ENCODE results near the gene TMCO6.
A peak's percentile ranks its signal among the peaks of the same experiment; 100 is the strongest.
"Not testable (repeated sequence)": the region's sequence is repeated elsewhere in the genome, so short reads cannot be mapped to it uniquely, and the experiment has no call there.

Gene TMCO6

DNA sequence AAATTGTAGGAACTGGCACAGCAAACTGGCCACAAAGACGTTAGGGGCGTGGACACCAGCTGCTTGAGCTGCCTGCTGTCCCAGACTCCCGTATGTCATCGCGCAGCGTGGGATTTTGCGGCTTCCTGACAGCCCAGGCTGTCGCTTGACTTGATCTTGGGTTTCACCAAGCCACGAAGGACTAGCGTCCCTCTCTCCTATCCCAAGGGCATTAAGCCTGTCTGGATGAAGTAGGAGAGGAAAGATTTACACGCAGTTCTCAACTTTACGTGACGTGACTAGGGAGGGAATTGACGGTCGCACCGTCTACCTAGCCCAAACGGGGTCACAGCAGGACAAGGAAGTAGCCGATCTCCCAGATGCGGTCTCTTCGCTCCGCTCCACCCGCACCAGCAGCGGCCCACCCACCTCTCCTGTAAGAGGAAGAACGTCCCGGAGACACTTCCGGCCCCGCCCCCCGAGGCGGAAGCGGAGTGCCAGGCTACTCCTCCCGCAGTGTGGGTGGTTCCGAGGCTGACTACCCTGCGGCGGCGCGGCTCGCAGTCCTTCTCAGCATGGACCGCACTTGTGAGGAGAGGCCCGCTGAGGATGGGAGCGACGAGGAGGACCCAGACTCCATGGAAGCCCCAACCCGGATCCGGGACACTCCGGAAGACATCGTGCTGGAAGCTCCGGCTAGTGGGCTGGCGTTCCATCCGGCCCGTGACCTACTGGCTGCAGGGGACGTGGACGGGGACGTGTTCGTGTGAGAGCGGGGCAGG is 25.3 kb downstream of the TMCO6 start, which contains the start of gene WDR55:
Gene WDR55 (plus strand): TSS at position 546 of the 761 bp plus-strand sequence. CDS start 9 bp downstream, at position 555.
- DNase-seq (ENCODE audit: low read depth, low spot score), result peak; percentile 83
- H3K4me3 ChIP-seq (ENCODE audit: low read length), result peak within 1 kb of the TSS; percentile 77

DNA sequence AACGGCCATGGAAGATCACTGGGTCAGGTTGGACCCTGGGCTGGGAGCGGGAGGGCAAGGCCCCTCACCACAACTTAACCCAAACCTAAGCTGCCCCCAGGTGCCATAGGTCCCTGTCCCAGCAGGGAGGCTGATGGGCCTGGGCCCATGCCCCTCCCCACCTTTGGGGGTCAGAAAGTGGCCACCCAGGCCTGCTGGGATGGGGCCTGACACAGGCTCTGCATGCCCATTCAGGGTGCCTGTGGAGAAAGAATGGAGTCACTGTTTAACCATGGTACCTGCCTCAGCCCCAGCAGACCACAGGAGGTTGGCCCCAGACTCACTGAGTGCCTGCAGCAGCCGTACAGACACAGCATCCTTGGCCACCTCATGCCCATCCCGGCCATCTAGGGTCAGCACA is 31.8 kb downstream of the TMCO6 start:
- H3K4me3 ChIP-seq (ENCODE audit: low read length); DNase-seq (ENCODE audit: low read depth, low spot score): not testable (repeated sequence)

DNA sequence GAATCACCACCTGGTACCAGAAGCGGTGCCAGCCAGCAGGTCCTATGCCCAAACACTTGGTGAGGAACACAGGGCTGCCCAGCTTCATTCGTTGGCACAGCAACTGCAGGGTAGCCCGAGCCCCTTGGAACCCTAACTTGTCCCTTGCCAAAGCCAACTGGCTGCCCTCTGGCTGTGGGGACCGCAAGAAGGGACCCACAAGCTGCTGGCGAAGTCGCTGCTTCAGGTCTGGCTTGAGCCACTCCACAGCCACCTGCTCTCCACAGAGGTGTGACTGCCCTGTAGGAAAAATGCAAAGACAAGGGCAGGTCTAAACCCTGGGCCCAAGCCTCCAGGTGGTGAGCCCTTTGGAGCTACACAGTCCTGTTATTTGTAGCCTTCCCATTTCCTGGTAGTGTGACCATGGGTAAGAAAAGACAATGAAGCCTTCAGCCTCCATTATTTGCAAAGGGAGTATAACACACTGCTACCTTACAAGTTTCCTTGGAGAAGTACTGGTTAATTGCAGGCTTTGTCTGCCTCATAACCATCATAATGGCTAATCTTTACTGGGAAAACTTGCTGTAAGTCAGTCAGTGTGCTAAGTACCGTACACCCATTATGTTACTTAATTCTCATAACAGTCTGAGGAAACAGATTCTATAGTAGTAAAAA is 32.3 kb downstream of the TMCO6 start:
- no peak overlapping the region for H3K4me3 ChIP-seq (ENCODE audit: low read length)
- DNase-seq (ENCODE audit: low read depth, low spot score), result no peak

DNA sequence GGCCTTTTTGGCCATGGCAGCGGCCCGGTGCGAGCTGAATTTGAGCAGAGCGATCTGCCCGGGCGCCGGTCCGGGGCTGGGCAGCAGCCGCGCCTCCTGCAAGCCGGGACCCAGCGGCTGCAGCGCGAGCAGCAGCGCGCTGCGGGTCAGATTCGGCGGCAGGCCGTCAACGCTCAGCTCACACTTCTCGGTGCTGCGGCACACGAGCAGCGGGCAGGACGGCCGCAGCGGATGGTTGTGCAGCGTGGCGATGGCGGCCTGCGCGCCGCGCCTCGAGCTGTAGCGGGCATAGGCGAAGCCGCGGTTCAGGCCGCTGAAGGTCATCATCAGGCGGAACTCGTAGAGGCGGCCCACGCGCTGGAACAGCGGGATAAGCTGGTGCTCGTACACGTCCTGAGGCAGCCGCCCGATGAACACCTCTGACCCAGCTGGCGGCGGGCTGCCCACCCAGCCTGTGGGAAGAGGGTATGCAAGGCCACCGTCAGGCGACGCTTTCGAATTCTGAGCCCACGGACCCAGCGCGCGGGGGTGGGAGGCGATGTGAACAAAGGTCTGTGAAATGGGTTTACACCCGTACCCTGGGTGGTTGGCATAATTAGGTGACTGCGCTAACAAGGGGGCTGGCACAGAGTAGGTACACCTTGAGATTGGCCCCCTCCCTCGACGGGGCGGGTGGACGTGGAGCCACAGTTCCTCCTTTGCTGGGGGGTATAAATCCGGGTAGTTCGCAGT is 33.4 kb downstream of the TMCO6 start:
- H3K4me3 ChIP-seq (ENCODE audit: low read length), result no peak overlapping the region
- DNase-seq (ENCODE audit: low read depth, low spot score), result no peak

DNA sequence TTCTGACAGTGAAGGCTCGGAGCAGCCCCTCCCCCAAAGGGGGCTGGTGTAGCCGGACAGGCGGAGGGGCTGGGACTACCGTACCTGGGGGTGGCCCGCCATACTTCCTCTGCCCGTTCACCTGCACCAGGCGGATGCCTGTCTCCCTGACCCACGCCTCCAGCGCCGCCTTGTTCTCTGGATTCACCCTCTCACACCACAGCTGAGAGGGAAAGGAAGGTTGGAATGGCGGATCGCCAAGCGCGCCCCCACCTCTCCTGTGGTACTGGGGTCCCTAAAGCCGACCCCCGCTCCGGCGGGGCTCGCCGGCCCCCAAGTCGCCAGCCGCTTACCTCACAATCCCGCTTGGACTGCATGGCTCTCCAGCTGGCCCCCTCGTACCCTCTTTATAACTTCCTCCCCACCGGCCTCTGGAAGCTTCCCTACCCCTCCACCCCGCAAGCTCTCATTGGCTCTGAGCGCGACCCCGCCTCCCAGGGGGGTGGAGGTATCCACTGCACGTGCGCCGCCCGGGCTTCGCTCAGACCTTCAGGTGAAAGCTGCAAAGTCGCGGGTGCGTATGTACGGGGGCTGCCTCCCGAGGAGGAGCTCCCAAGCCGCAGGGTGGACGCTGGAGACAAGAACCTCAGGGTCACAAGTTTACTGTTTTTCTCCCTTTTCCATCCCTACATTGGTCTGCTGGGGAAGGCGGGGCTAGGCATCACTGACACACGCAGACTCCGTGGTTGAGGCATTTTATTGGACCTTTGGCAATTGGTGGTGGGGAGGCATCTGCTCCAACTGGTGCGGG is 34.1 kb downstream of the TMCO6 start, which contains the start of gene DND1:
Gene DND1 (minus strand): TSS at position 390 of the 790 bp plus-strand sequence. CDS start 34 bp downstream, at position 356.
- no peak within 1 kb of the TSS for H3K4me3 ChIP-seq (ENCODE audit: low read length)
- DNase-seq (ENCODE audit: low read depth, low spot score), result no peak

DNA sequence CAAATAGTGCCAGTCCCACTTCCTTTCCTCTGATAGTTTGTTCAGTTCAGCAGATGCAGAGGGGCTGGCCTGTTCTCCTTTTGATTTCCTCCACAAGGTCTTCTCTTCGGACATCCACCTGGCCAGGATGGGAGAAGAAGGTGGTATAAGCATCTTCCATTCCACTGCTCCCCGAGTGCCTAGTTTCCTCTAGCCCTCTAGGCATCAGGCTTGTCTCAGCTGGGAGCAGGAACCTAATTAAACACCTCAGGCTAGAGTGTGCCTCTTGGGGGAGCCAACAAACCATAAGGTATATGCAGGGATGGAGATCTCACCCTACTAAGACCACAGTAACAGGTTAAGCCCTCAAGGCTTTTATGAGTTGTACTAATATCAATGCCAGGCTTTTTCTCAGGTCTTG is 35.0 kb downstream of the TMCO6 start:
- no peak overlapping the region for H3K4me3 ChIP-seq (ENCODE audit: low read length)
- no peak for DNase-seq (ENCODE audit: low read depth, low spot score)

DNA sequence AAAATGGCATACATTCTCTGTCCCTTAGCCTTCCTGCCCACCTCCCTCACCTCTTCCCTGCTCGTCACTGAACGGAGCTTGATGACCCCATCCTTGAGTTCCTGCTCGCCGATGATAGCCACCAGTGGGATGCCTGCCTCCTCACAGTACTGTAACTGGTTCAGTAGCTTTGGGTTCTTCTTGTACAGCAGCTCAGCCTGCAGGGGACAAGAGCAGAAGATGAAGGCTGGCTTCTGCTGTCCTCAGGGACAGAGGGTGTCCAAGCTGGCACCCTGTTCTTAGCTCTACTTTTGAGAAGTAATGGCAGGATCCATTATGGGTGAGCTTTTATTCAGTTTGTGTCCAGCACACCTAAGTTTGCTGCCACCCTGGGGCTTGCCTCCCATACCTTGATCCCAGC is 35.4 kb downstream of the TMCO6 start:
- no peak for DNase-seq (ENCODE audit: low read depth, low spot score)
- H3K4me3 ChIP-seq (ENCODE audit: low read length), result no peak overlapping the region

DNA sequence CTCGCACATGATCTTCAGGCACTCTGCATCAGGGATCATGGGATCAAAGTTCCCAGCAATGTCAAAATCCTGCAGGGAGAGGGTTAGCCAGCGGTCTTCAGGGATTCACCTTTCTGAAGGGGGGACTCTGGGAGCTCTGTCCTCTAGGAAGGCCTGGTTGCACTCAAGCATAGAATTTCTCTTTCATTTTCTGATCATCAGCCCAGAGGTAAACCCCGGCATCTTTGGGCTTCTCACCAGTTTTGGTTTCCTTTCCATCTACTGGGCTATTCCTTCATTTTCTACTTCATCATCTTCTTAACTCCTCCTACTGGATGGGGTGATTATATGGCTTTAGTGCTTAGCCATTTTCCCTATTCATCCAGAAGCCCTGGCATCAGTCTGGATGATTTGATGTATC is 38.7 kb downstream of the TMCO6 start:
- no peak for DNase-seq (ENCODE audit: low read depth, low spot score)

DNA sequence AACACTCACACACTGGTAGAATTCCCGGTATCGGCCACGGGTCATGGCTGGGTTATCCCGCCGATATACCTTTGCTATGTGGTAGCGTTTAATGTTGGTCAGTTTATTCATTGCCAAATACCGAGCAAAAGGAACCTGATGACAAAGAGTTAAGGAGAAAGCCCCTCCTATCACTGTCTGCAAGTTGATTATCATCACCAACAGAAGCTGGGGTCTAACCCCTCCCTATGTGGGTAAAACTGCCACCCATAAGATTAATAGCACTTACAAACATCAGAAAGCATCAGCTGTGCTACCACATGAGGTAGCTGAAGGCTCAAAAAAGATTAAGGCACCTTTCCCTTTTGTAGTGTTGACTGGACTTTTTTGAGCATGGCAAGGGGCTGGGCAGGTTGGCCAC is 39.7 kb downstream of the TMCO6 start:
- no peak overlapping the region for H3K4me3 ChIP-seq (ENCODE audit: low read length)
- DNase-seq (ENCODE audit: low read depth, low spot score), result no peak

More for the DNA sequence above, 38.7 kb downstream of the TMCO6 start:
- no peak overlapping the region for H3K4me3 ChIP-seq (ENCODE audit: low read length)

DNA sequence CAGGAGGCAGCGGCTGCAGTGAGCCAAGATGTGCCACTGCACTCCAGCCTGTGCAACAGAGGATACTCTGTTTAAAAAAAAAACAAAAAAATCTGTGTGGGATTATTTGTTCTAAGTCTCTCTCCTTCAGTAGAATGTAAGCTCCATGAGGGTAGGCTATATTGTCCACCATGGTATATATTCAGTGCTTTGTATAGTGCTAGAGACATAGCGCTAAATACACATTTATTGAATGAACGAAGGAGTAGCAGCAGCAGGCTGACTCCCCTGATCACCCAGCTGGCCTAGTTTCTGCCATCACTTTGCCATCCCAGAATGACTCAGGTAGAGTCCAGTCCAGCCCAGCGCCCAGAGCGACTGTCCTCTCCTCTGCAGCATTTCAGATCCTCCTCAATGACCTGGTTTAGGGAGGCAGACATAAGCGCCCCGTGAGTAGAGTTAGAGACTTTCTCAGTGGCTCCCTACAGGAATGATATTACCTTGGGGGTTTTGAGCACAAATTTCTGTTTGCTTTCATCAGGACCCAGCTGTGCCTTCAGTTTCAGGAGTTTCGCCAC is 51.2 kb downstream of the TMCO6 start:
- peak overlapping the region; percentile 94 for H3K4me3 ChIP-seq (ENCODE audit: low read length)
- no peak for DNase-seq (ENCODE audit: low read depth, low spot score)

DNA sequence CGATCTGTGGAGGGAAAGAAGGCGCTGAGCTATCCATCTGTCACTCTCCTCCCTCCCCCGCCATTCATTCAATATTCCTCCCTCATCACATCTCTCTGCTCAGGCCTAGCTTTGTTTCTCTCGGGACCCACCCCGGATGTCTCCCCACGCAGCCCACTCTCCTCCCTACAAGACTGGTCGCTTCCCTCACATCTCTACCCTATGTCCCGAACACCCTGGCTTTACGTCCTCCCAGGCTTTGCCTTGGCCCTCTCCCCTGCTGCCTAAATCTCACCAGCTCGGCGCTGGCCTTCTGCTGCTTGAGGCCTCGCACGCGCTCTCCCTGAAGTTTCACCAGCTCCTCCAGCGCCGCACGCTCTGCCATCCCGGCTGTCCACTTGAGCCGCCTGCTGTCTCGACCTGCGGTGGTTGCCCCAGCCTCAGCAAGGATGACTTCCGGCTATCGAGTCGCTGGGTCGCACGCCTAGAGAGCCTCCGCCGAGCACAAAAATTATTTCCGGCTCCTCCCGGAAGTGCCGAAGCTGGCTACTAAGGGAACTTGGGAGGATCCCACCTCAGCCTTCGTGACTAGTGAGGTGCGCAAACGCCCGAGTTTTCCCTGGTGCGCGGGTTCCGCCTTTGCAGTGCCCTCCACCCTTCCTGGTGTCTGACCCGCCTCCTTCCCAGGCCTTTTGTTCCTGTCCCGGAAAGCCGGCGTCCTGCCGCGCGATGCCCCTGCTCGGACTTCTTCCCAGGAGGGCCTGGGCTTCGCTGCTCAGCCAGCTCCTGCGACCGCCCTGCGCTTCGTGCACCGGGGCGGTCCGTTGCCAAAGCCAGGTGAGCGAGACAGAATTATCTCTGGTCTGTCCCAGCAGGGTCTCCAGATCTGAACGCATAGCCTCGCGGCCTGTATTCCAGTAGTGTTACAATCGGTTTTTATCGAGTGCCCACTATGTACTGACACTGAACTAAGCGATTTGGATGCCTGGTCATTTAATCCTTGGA is 52.0 kb downstream of the TMCO6 start, which contains the start of the genes HARS1 and HARS2:
Gene HARS1 (minus strand): TSS at position 430 of the 984 bp plus-strand sequence. CDS start 66 bp downstream, at position 364.
Gene HARS2 (plus strand): TSS at position 515 of the 984 bp plus-strand sequence. CDS start 194 bp downstream, at position 709.
- H3K4me3 ChIP-seq (ENCODE audit: low read length), result peak within 1 kb of the TSS; percentile 94
- peak; percentile 86 for DNase-seq (ENCODE audit: low read depth, low spot score)

DNA sequence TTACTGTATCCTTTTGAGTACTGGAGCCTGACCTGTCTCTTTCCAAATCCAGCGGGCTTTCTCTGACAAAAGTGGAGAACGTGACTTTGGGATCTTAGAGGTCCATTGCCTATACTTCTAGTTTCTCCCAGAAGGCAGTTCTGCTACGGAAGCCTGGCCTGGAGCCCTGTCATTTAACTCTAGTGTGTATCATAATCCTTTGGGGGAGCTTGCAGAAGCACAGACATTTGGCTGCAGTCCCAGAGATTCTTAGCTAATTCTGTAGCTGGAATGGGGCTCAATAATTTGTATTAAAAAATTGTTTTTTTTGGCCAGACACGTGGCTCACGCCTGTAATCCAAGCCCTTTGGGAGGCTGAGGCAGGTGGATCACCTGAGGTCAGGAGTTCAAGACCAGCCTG is 55.0 kb downstream of the TMCO6 start:
- H3K4me3 ChIP-seq (ENCODE audit: low read length), result no peak overlapping the region
- no peak for DNase-seq (ENCODE audit: low read depth, low spot score)

All from Jurkat, Clone E6-1 (cell line).